MCF 10A (cell line): ENCODE measurements around the gene DMGDH. TPM values are rescaled to one million over a fixed set of nuclear protein-coding genes. Genes with fewer than 3 reads are reported as not detected.

ENCODE experiments used
- BruUV-seq: library from RNA; stranded (reverse); fragments of 400-500 nt; replicated peaks from 2 replicates; lab custom pipeline; 2021; lab: Mats Ljungman, UMichigan
- CTCF ChIA-PET: fragments of 300-600 bp; sonication (Branson Sonifier 250); formaldehyde crosslinking; extraction: SDS; loops from one replicate; lab custom pipeline; 2021; ENCODE audit warnings: antibody characterized with exemption, inconsistent platforms; lab: Yijun Ruan, JAX
- POLR2A ChIA-PET: fragments of 300-600, 350-650 bp; sonication (Branson Sonifier 250); formaldehyde crosslinking; extraction: SDS; loops from one replicate; lab custom pipeline; 2020; ENCODE audit warnings: antibody characterized with exemption, inconsistent platforms; lab: Yijun Ruan, JAX
- DNase-seq: peaks from one replicate; pipeline ENCODE4 v3.0.0-alpha.2; 2018; ENCODE audit not compliant: unreplicated experiment
- H3K27ac Mint-ChIP-seq: one replicate; pipeline ENCODE4 v1.8.0; 2022; ENCODE audit warnings: mild to moderate bottlenecking, low read depth, mixed read lengths; ENCODE audit not compliant: unreplicated experiment
- H3K27me3 Mint-ChIP-seq: one replicate; pipeline ENCODE4 v1.8.0; 2022; ENCODE audit warnings: mixed read lengths; ENCODE audit not compliant: insufficient read depth, unreplicated experiment
- H3K36me3 Mint-ChIP-seq: one replicate; pipeline ENCODE4 v1.8.0; 2022; ENCODE audit warnings: mild to moderate bottlenecking, moderate library complexity, mixed read lengths; ENCODE audit not compliant: insufficient read depth, unreplicated experiment
- H3K4me1 Mint-ChIP-seq: one replicate; pipeline ENCODE4 v1.8.0; 2022; ENCODE audit warnings: mixed read lengths; ENCODE audit not compliant: insufficient read depth, unreplicated experiment
- H3K4me3 Mint-ChIP-seq: one replicate; pipeline ENCODE4 v1.8.0; 2022; ENCODE audit warnings: mild to moderate bottlenecking, moderate library complexity, mixed read lengths; ENCODE audit not compliant: unreplicated experiment
- H3K9me3 Mint-ChIP-seq: one replicate; pipeline ENCODE4 v1.8.0; 2022; ENCODE audit warnings: mixed read lengths; ENCODE audit not compliant: unreplicated experiment
- CTCF ChIP-seq: fragments of 200-600 bp; IDR thresholded peaks from one replicate; pipeline ENCODE4 v1.8.0; 2022; ENCODE audit warnings: antibody characterized with exemption, mild to moderate bottlenecking; ENCODE audit not compliant: unreplicated experiment
- intact Hi-C: fragments of 100-400 bp; cut with micrococcal nuclease; formaldehyde crosslinking; loops from 2 replicates; pipeline ENCODE4 v1.14.1; 2022
- total RNA-seq: library from RNA; stranded (reverse); gene quantifications from 2 replicates; pipeline ENCODE4 v1.2.3, GENCODE V29; 2022

The DMGDH gene
- total RNA-seq, 1 experiment from 2014 or later: 9.2 TPM

- ChIA-PET CTCF (interaction anchor here (0.6 to 1.5 kb wide), 2 partner anchors 244 to 374 kb away, joined by 3 read pairs; no protein-coding TSS in a partner anchor), POLR2A (interaction anchor here (1.2 kb wide), 1 partner anchor 555 kb away, joined by 3 read pairs; no protein-coding TSS in a partner anchor)
- Mint-ChIP-seq H3K27ac (no peak overlapping the region), H3K4me1 (no peaks in the 10 kb centered on the region), H3K9me3 (no peaks in the 10 kb centered on the region), H3K4me3 (no peak overlapping the region), H3K36me3 (no peaks in the 10 kb centered on the region), H3K27me3 (no peaks in the 10 kb centered on the region)
- BruUV-seq: no TSS peak
- TF ChIP-seq CTCF: no peak
- no peak for DNase-seq
- intact Hi-C loops: loop anchor here (10.0 kb wide), 2 partner anchors 315 to 425 kb away; partner anchors contain the start of gene LHFPL2
Observed at GRCh38 chr5:78959767-78960166, 109.7 kb downstream of the DMGDH start.

GRCh38 chr5:78958672-78959445 lies 110.6 kb downstream of the DMGDH start:
- H3K27ac Mint-ChIP-seq: no peak overlapping the region
- POLR2A ChIA-PET: no interaction called here
- BruUV-seq: no TSS peak

GRCh38 chr5:78956901-78957300 lies 112.6 kb downstream of the DMGDH start:
- TF ChIP-seq CTCF: no peak
- CTCF ChIA-PET: interaction anchor here (0.6 to 1.3 kb wide), 2 partner anchors 9 to 310 kb away, joined by 3 read pairs; no protein-coding TSS in a partner anchor
- POLR2A ChIA-PET: no interaction called here
- Mint-ChIP-seq H3K4me1 (no peaks in the 10 kb centered on the region), H3K4me3 (no peak overlapping the region), H3K36me3 (no peaks in the 10 kb centered on the region), H3K9me3 (no peaks in the 10 kb centered on the region), H3K27ac (no peak overlapping the region), H3K27me3 (no peaks in the 10 kb centered on the region)
- BruUV-seq: no TSS peak
- intact Hi-C loops: no loop called here
- no peak for DNase-seq

More at GRCh38 chr5:78958672-78959445, 110.6 kb downstream of the DMGDH start:
- no peak for DNase-seq
- CTCF ChIA-PET: interaction anchor here (1.0 kb wide), 1 partner anchor 322 kb away, joined by 3 read pairs; no protein-coding TSS in a partner anchor
- Mint-ChIP-seq H3K36me3 (no peaks in the 10 kb centered on the region), H3K27me3 (no peaks in the 10 kb centered on the region), H3K4me3 (no peak overlapping the region), H3K9me3 (no peaks in the 10 kb centered on the region), H3K4me1 (no peaks in the 10 kb centered on the region)
- TF ChIP-seq CTCF: no peak
- intact Hi-C loops: no loop called here

GRCh38 chr5:78953092-78953800 lies 116.2 kb downstream of the DMGDH start:
- no peak for DNase-seq
- H3K4me1 Mint-ChIP-seq: no peaks in the 10 kb centered on the region
- POLR2A ChIA-PET: no interaction called here
- intact Hi-C loops: no loop called here
- no peak overlapping the region for H3K27ac Mint-ChIP-seq
- H3K36me3 Mint-ChIP-seq: no peaks in the 10 kb centered on the region
- H3K4me3 Mint-ChIP-seq: no peak overlapping the region
- no TSS peak for BruUV-seq
- TF ChIP-seq CTCF: no peak
- H3K9me3 Mint-ChIP-seq: no peaks in the 10 kb centered on the region
- CTCF ChIA-PET: no interaction called here
- H3K27me3 Mint-ChIP-seq: no peaks in the 10 kb centered on the region
